GM12875 (cell line): Measurements from ENCODE around the gene DBR1.

Experiments used
- H3K4me3 ChIP-seq: one replicate; pipeline ENCODE4 v1.5.1; 2011; ENCODE audit warnings: low read depth, low read length, control low read depth
- TF ChIP-seq, protein P1 (sequence below): IDR thresholded peaks from 2 replicates; pipeline ENCODE4 v1.5.1; 2011; ENCODE audit warnings: low read depth, mild to moderate bottlenecking, control low read depth, inconsistent platforms, low read length, moderate library complexity, borderline replicate concordance; ENCODE audit not compliant: insufficient read depth

Gene DBR1

DNA sequence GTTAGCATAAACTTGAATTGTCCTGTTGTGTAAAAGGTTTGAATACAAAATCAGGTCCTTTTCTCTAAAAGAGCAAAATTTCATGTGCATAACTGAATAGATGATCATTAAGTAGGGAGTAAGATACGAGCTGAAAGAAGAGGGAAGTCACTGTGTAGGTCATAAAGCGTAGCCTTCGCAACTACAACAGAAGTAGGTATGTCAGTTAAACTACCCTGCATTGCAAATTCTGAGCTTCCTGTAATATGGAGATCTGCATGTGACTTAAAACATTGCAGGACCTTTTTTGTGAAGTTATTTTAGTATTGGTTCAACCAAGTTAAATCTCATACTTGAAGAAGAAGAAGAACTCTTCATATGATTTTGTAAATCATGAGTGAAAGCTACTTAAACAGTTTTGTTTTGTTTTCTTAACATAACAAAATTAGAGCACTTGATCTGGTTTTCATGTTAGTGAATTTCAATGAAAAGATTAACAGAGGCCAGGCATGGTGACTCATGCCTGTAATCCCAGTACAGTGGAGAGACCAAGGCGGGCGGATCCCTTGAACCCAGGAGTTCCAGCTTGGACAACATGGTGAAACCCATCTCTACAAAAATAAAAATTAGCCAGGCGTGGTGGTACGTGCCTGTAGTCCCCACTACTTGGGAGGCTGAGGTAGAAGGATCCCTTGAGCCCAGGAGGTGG, 38.8 kb upstream of the DBR1 start:
- TF ChIP-seq, protein P1, sequence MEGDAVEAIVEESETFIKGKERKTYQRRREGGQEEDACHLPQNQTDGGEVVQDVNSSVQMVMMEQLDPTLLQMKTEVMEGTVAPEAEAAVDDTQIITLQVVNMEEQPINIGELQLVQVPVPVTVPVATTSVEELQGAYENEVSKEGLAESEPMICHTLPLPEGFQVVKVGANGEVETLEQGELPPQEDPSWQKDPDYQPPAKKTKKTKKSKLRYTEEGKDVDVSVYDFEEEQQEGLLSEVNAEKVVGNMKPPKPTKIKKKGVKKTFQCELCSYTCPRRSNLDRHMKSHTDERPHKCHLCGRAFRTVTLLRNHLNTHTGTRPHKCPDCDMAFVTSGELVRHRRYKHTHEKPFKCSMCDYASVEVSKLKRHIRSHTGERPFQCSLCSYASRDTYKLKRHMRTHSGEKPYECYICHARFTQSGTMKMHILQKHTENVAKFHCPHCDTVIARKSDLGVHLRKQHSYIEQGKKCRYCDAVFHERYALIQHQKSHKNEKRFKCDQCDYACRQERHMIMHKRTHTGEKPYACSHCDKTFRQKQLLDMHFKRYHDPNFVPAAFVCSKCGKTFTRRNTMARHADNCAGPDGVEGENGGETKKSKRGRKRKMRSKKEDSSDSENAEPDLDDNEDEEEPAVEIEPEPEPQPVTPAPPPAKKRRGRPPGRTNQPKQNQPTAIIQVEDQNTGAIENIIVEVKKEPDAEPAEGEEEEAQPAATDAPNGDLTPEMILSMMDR = no peak
- H3K4me3 ChIP-seq = no peak overlapping the region

DNA sequence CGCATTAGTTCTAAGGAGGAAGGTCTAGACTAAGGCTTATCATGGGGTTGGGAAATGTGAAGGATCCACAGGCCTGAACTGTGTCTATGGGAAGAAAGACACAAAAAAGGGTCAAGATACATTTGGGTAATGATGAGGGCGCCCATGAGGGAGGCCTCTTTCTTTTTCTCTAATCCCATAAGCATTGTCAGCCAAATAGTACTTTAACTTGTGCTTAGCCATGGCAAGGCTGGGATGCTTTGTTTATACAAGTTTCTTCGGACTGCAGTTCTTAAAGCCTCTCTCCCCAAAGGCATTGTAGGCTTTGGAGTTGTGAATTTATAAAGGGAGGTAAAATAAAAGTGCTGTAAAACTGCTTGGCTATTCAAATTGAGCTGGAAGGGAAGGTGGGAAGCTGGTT, 35.8 kb upstream of the DBR1 start:
- TF ChIP-seq, protein P1 = no peak
- no peak overlapping the region for H3K4me3 ChIP-seq

DNA sequence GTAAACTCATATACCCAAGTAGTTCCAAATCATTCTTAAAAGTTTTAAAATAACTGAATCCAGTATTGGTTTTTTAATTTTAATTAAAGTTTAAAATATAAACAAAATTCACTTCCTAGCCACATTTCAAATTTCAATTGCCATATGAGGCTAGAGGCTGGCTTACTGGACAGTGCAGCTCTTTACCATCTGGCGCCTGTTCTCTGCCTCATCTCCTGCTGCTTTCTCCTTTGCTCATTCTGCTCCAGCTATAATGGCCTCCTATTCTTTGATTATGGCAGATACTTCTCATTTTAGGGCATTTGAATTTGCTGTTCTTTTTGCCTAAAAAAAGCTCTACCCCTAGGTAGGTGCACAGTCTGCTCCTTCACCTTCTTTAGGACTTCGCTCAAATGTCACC, 31.5 kb upstream of the DBR1 start:
- TF ChIP-seq, protein P1 = no peak
- H3K4me3 ChIP-seq = no peak overlapping the region

DNA sequence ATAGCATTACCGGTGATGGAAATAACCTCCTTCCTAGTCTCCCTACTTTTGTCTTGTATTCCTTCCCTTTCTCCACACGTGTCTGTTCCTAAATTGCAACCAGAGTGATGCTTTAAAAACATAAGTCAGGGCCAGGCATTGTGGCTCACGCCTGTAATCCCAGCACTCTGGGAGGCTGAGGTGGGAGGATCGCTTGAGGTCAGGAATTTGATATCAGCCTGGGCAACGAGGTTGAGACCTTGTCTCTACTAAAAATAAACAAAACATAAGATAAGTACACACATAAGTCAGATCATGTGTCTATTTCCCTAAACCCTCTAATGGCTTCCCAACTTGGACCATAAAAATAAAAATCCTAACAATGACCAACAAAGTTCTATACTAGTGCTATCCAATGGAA, 30.8 kb upstream of the DBR1 start:
- TF ChIP-seq, protein P1 = no peak
- no peak overlapping the region for H3K4me3 ChIP-seq

DNA sequence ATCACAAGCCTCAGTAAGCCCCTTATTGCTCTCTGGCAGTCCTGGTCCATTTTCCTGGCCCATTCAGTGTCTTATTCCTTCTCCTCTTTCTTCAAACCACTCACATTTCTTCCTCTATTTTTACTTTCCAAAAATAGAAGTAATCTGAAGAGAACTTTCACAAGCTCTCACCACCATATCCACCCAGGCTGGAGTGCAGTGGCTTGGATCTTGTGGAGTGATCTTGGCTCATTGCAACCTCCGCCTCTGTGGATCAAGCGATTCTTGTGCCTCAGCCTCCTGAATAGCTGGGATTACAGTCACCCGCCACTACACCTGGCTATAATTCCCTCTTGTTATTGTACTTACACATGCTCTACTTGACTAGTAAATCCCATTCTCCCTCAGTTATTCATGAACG, 29.2 kb upstream of the DBR1 start:
- no peak overlapping the region for H3K4me3 ChIP-seq
- TF ChIP-seq, protein P1 = no peak

DNA sequence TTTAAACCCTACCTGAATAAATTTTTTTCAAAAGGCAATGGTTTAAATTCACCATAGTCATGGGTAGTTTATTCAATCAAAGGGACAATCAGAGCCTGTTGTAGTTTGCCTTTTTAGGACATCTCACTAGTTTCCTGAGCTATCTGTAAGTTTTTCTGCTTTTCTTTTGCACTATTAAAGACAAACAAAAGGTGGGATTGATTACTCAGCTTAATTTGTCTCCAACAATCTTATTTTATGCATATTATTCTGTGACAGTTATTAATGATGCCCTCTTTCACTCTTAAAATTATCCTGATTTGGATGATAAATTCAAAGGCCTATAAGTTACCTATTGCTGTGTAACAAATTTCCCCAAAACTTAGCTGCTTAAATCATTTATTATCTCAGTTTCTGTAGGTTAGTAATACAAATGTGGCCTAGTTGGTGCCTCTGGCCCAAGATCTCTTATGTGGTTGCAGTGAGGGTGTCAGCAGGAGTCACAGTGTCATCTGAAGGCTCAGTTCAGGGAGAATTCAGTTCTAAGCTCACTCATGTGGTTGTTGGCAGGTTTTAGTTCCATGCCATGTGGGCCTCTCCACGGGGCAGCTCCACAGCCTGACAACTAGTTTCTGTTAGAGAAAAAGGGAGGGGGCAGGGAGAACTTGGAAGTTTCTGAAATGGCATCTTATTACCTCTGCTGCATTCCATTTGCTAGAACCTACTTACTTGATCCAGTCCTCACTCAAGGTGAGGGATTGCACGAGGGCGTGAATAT, 28.4 kb upstream of the DBR1 start:
- H3K4me3 ChIP-seq = no peak overlapping the region
- TF ChIP-seq, protein P1 = no peak

DNA sequence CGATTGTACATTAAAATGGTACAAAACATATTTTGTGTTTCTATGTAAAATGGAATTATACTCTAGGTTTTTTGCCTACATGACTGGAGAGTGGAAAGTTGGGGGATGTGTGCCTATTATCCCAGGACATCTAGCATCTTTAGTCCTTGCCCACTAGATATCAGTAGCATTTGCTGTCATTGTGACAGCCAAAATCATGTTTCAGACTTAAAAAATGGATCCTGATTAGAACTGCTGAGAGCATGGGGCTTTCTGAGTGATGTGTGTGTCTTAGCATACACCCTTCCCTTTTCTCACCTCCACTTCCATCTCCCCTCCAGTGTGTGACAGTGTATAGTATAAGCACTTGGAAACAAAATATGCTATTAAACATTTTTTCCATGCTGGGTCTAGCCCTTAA, 25.7 kb upstream of the DBR1 start:
- H3K4me3 ChIP-seq = no peak overlapping the region
- TF ChIP-seq, protein P1 = no peak
